ENCODE measurements around the gene ENO4.

The ENO4 gene
- total RNA-seq: 0 to 0.09 (median 0) reads per million in 3 donors

DNA sequence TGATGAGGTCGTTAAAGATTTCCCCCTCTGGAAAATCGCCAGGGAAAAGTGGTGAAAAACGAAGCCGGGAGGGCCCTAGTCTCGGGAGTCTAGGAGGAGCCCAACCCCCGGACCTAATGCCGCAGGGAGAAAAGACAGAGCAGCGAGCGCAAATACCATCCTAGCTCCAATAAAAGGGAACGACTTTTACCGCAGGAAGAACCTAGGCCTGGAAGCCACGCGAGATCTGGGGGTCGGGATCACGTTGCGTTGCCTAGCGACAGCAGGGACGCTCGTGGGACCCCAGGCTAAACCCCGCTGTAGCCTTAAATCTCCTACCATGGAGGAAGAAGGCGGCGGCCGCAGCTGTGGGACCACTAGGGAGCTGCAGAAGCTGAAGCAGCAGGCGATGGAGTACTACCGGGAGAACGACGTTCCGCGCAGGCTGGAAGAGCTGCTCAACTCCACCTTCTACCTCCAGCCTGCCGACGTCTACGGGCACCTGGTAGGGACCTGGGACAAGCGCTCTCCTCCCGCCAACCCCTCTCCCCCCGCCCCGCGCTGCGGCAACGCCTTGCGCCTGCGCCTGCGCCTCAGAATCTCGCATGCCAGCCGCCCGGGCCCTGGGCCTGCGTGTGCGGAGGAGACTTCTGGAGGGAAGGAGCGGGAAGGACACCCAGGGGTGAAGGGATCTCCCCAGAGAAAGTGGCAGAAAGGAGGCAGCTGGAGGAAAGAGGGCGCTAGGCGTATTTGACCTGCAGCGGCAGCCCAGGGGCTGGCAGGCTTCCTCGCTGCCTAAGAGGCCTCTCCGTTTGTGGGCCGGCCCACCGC is at the start of gene ENO4:
ENO4 (plus strand) TSS at position 252 of the 810 bp plus-strand sequence; CDS start at position 320, 68 bp downstream.
- Histone ChIP-seq H3K27me3 (replicated peaks; ENCODE audit: control insufficient read depth, insufficient read depth, low read length, poor library complexity, severe bottlenecking) (no peaks in the 10 kb centered on the region), H3K4me1 (ENCODE audit: control insufficient read depth, insufficient read depth, low read length, poor library complexity, severe bottlenecking) (no peaks in the 10 kb centered on the region), H3K4me3 (ENCODE audit: insufficient read depth, low read depth, low read length, poor library complexity, severe bottlenecking) (peak within 1 kb of the TSS; percentile 16), H3K27ac (ENCODE audit: insufficient read depth, low read length, poor library complexity, severe bottlenecking) (no peak within 1 kb of the TSS), H3K9me3 (ENCODE audit: control insufficient read depth, low read length) (no peaks in the 10 kb centered on the region), H3K36me3 (ENCODE audit: control insufficient read depth, insufficient read depth, low read length) (no peaks in the 10 kb centered on the region)
- DNase-seq: peak in 2 of 3 donors; percentile 8 to 23

DNA sequence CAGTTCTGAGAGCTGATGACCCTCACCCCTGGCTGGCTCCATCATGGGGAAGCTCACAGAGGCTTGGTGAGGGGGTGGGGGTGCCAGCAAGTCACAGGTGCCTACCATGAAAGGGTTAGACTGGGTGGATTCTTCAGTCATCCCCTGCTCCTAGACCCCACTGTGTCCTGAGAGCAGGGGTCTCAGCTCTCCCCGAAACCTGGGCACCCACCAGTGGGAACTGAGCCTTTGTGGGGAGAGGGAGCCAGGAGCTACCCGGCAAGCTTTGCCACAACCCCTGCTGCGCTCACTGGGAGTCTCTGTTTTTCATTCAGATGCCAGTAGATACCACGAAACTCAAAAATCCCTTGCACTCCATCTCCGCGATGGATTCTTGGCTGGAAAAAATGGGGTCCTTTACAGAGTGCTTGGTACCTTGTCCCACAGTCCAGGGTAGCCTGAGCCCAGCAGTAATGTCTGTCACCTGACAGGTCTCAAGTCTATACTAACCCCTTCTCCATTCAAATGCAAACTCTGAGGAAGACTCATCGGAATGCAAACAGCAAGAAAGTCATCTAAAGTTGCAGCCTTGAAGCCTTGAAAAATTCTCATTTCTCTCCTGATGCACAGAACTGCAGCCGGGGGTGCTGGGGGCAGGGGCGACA is 48.9 kb upstream of the ENO4 start:
- no peak for DNase-seq
- Histone ChIP-seq H3K4me1 (ENCODE audit: control insufficient read depth, insufficient read depth, low read length, poor library complexity, severe bottlenecking) (no peaks in the 10 kb centered on the region), H3K9me3 (ENCODE audit: control insufficient read depth, low read length) (no peaks in the 10 kb centered on the region), H3K36me3 (ENCODE audit: control insufficient read depth, insufficient read depth, low read length) (no peaks in the 10 kb centered on the region), H3K4me3 (ENCODE audit: insufficient read depth, low read depth, low read length, poor library complexity, severe bottlenecking) (no peak overlapping the region), H3K27me3 (replicated peaks; ENCODE audit: control insufficient read depth, insufficient read depth, low read length, poor library complexity, severe bottlenecking) (no peaks in the 10 kb centered on the region), H3K27ac (ENCODE audit: insufficient read depth, low read length, poor library complexity, severe bottlenecking) (no peak overlapping the region)

GRCh38 chr10:116801658-116802057 is 47.6 kb upstream of the ENO4 start:
- H3K4me3 ChIP-seq (ENCODE audit: insufficient read depth, low read depth, low read length, poor library complexity, severe bottlenecking): no peak overlapping the region
- H3K27me3 ChIP-seq (replicated peaks; ENCODE audit: control insufficient read depth, insufficient read depth, low read length, poor library complexity, severe bottlenecking): no peaks in the 10 kb centered on the region
- H3K9me3 ChIP-seq (ENCODE audit: control insufficient read depth, low read length): no peaks in the 10 kb centered on the region
- no peak for DNase-seq
- H3K36me3 ChIP-seq (ENCODE audit: control insufficient read depth, insufficient read depth, low read length): no peaks in the 10 kb centered on the region
- no peaks in the 10 kb centered on the region for H3K4me1 ChIP-seq (ENCODE audit: control insufficient read depth, insufficient read depth, low read length, poor library complexity, severe bottlenecking)
- H3K27ac ChIP-seq (ENCODE audit: insufficient read depth, low read length, poor library complexity, severe bottlenecking): no peak overlapping the region

- H3K4me1 ChIP-seq (ENCODE audit: control insufficient read depth, insufficient read depth, low read length, poor library complexity, severe bottlenecking): no peaks in the 10 kb centered on the region
- H3K36me3 ChIP-seq (ENCODE audit: control insufficient read depth, insufficient read depth, low read length): no peaks in the 10 kb centered on the region
- no peak overlapping the region for H3K27ac ChIP-seq (ENCODE audit: insufficient read depth, low read length, poor library complexity, severe bottlenecking)
- H3K4me3 ChIP-seq (ENCODE audit: insufficient read depth, low read depth, low read length, poor library complexity, severe bottlenecking): no peak overlapping the region
- no peak for DNase-seq
- no peaks in the 10 kb centered on the region for H3K27me3 ChIP-seq (replicated peaks; ENCODE audit: control insufficient read depth, insufficient read depth, low read length, poor library complexity, severe bottlenecking)
- no peaks in the 10 kb centered on the region for H3K9me3 ChIP-seq (ENCODE audit: control insufficient read depth, low read length)
These were observed 46.8 kb upstream of the ENO4 start for GRCh38 chr10:116802474-116802873.

DNA sequence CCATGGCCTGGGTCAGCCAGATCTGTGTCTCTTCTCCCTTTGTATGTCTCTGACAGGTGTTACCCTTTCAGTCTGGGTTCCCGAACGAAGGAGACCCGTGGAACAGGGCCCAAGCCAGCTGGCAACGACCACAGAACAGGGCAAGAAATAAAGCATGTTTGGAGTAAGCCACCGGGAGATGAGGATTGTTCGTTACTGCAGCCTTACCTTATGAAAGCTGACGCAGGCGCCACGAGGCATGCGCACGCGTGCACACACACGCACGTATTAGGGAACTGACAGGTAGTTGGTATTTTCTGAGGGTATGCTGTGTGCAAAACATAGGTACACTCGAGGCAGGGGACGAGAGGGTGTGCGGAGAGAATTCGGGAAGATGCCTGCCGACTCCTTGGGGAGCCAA is 46.4 kb upstream of the ENO4 start:
- Histone ChIP-seq H3K9me3 (ENCODE audit: control insufficient read depth, low read length) (no peaks in the 10 kb centered on the region), H3K27ac (ENCODE audit: insufficient read depth, low read length, poor library complexity, severe bottlenecking) (no peak overlapping the region)

DNA sequence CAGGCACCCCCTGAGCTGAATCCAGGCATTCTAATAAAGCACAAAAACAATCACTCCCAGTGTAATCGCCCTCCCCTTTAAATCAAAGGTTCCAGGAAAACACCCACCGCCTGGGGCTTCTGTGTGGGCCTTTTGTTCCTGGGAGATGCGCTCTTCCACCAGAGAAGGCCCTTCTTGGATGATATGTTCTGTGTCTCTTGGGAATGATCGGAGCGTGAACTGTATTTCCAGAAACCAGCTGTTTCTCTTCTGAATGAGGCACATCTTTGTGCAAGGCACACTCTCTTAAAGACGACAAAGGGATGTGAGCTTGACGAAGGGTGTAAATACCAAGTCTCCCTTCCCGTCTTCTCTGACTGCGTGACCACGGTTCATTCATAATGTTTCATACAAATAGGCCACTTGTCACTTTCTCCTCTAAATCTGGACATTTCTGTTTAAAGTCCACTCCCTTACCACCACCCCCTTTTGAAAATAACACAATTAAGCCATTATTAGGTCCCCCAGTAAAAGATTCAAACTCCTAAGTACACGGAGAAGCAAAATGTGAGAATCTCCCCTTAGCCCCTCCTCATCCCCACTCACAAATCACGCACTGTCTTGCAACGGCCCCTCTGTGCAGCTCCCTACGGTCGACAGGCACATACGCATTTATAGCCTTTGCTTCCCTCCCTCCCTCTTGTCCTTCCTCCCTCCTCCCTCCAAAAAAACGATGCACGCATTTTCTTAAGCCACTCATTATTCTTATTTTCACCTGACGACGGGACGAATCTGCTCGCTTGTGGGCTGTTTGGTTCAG is 45.6 kb upstream of the ENO4 start:
- H3K4me3 ChIP-seq (ENCODE audit: insufficient read depth, low read depth, low read length, poor library complexity, severe bottlenecking): no peak overlapping the region
- no peaks in the 10 kb centered on the region for H3K36me3 ChIP-seq (ENCODE audit: control insufficient read depth, insufficient read depth, low read length)
- no peaks in the 10 kb centered on the region for H3K9me3 ChIP-seq (ENCODE audit: control insufficient read depth, low read length)
- no peaks in the 10 kb centered on the region for H3K27me3 ChIP-seq (replicated peaks; ENCODE audit: control insufficient read depth, insufficient read depth, low read length, poor library complexity, severe bottlenecking)
- no peak for DNase-seq
- no peak overlapping the region for H3K27ac ChIP-seq (ENCODE audit: insufficient read depth, low read length, poor library complexity, severe bottlenecking)
- no peaks in the 10 kb centered on the region for H3K4me1 ChIP-seq (ENCODE audit: control insufficient read depth, insufficient read depth, low read length, poor library complexity, severe bottlenecking)

More for the DNA sequence above, 46.4 kb upstream of the ENO4 start:
- Histone ChIP-seq H3K27me3 (replicated peaks; ENCODE audit: control insufficient read depth, insufficient read depth, low read length, poor library complexity, severe bottlenecking) (no peaks in the 10 kb centered on the region), H3K4me1 (ENCODE audit: control insufficient read depth, insufficient read depth, low read length, poor library complexity, severe bottlenecking) (no peaks in the 10 kb centered on the region), H3K4me3 (ENCODE audit: insufficient read depth, low read depth, low read length, poor library complexity, severe bottlenecking) (no peak overlapping the region), H3K36me3 (ENCODE audit: control insufficient read depth, insufficient read depth, low read length) (no peaks in the 10 kb centered on the region)
- no peak for DNase-seq

- Histone ChIP-seq H3K27me3 (replicated peaks; ENCODE audit: control insufficient read depth, insufficient read depth, low read length, poor library complexity, severe bottlenecking) (no peaks in the 10 kb centered on the region), H3K4me1 (ENCODE audit: control insufficient read depth, insufficient read depth, low read length, poor library complexity, severe bottlenecking) (no peaks in the 10 kb centered on the region)
- no peak for DNase-seq
These were observed 40.6 kb upstream of the ENO4 start for GRCh38 chr10:116808706-116809105.

DNA sequence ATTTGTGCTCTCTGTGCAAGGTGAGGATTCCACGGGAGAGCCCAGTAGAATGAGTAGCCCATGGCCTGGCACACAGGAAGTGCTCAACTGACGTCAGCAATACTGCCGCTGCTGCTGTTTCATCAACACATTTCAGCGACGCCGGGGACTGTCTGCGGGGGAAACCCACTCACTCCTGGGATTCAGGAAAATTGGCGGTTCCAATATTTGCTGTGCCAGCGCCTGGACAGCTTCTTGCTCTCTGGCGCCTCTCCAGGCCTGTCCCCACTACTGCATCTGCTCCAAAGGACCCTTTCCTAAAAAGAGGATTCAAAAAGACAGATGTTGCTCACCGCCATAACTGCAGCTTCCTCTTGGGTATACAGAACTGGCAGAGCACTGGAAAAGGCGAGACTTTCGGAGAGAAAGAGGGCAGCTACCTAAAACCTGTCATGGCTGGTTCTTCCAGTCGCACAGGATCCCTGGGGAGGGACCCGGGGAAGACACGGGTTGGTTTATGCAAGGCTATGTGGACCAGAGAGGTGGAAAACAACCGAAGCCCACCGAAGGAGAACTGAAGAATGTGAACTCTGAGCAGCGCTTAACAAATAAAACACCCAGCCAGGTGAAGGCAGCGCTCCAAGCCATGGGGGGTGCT is 39.7 kb upstream of the ENO4 start:
- H3K36me3 ChIP-seq (ENCODE audit: control insufficient read depth, insufficient read depth, low read length): no peaks in the 10 kb centered on the region
- DNase-seq: no peak
- no peak overlapping the region for H3K4me3 ChIP-seq (ENCODE audit: insufficient read depth, low read depth, low read length, poor library complexity, severe bottlenecking)

More at GRCh38 chr10:116808706-116809105, 40.6 kb upstream of the ENO4 start:
- no peak overlapping the region for H3K4me3 ChIP-seq (ENCODE audit: insufficient read depth, low read depth, low read length, poor library complexity, severe bottlenecking)
- H3K36me3 ChIP-seq (ENCODE audit: control insufficient read depth, insufficient read depth, low read length): no peaks in the 10 kb centered on the region
- H3K9me3 ChIP-seq (ENCODE audit: control insufficient read depth, low read length): no peaks in the 10 kb centered on the region
- H3K27ac ChIP-seq (ENCODE audit: insufficient read depth, low read length, poor library complexity, severe bottlenecking): no peak overlapping the region

GRCh38 chr10:116810120-116810500 is 39.2 kb upstream of the ENO4 start:
- no peaks in the 10 kb centered on the region for H3K27me3 ChIP-seq (replicated peaks; ENCODE audit: control insufficient read depth, insufficient read depth, low read length, poor library complexity, severe bottlenecking)
- H3K4me3 ChIP-seq (ENCODE audit: insufficient read depth, low read depth, low read length, poor library complexity, severe bottlenecking): no peak overlapping the region
- H3K27ac ChIP-seq (ENCODE audit: insufficient read depth, low read length, poor library complexity, severe bottlenecking): no peak overlapping the region
- H3K36me3 ChIP-seq (ENCODE audit: control insufficient read depth, insufficient read depth, low read length): no peaks in the 10 kb centered on the region
- H3K9me3 ChIP-seq (ENCODE audit: control insufficient read depth, low read length): no peaks in the 10 kb centered on the region
- H3K4me1 ChIP-seq (ENCODE audit: control insufficient read depth, insufficient read depth, low read length, poor library complexity, severe bottlenecking): no peaks in the 10 kb centered on the region
- DNase-seq: no peak

More for the DNA sequence above, 39.7 kb upstream of the ENO4 start:
- Histone ChIP-seq H3K9me3 (ENCODE audit: control insufficient read depth, low read length) (no peaks in the 10 kb centered on the region), H3K27me3 (replicated peaks; ENCODE audit: control insufficient read depth, insufficient read depth, low read length, poor library complexity, severe bottlenecking) (no peaks in the 10 kb centered on the region), H3K27ac (ENCODE audit: insufficient read depth, low read length, poor library complexity, severe bottlenecking) (no peak overlapping the region), H3K4me1 (ENCODE audit: control insufficient read depth, insufficient read depth, low read length, poor library complexity, severe bottlenecking) (no peaks in the 10 kb centered on the region)

All from effector memory CD4-positive, alpha-beta T cell (primary cell).